IMR-90 (cell line): ENCODE results near the gene CDK13. TPM values are rescaled to one million over a fixed set of nuclear protein-coding genes. Genes with fewer than 3 reads are reported as not detected.

Source experiments
- ATAC-seq: fragments of 200-7000 bp; cut with Tn5 transposase; 2 replicates; pipeline ENCODE4 v1.9.1; 2020; ENCODE audit warnings: low read depth, mild to moderate bottlenecking, moderate library complexity
- BruUV-seq: library from RNA; stranded (reverse); fragments of 400-500 nt; replicated peaks from 2 replicates; lab custom pipeline; 2021; lab: Mats Ljungman, UMichigan
- CTCF ChIA-PET: fragments of 300-600 bp; formaldehyde crosslinking; extraction: SDS; loops from one replicate; lab custom pipeline; 2021; ENCODE audit warnings: antibody characterized with exemption; lab: Yijun Ruan, JAX
- POLR2A ChIA-PET: fragments of 300-600 bp; sonication (Branson Sonifier 250); formaldehyde crosslinking; loops from one replicate; lab custom pipeline; 2022; ENCODE audit warnings: antibody characterized with exemption; ENCODE audit not compliant: unreplicated experiment; lab: Charles Lee
- DNase-seq: peaks from one replicate; pipeline ENCODE4 v3.0.0; 2013
- H2AFZ ChIP-seq: replicated peaks from 2 replicates; pipeline ENCODE3; 2013; ENCODE audit warnings: low read length, mild to moderate bottlenecking; ENCODE audit not compliant: poor library complexity
- H2AK5ac ChIP-seq: 2 replicates; pipeline ENCODE4 v1.6.1; 2013; ENCODE audit warnings: low read depth, low read length, inconsistent platforms
- H2AK9ac ChIP-seq: replicated peaks from 2 replicates; pipeline ENCODE3; 2013; ENCODE audit warnings: mild to moderate bottlenecking, low read depth, low read length, moderate library complexity; ENCODE audit not compliant: poor library complexity
- H2BK120ac ChIP-seq: 2 replicates; pipeline ENCODE4 v1.6.1; 2013; ENCODE audit warnings: low read depth, low read length, inconsistent platforms
- H2BK15ac ChIP-seq: 3 replicates; pipeline ENCODE4 v1.6.1; 2013; ENCODE audit warnings: low read depth, low read length, inconsistent platforms
- H2BK20ac ChIP-seq: 2 replicates; pipeline ENCODE4 v1.6.1; 2013; ENCODE audit warnings: low read depth, mild to moderate bottlenecking, inconsistent platforms, low read length, moderate library complexity
- H2BK5ac ChIP-seq: 2 replicates; pipeline ENCODE4 v1.6.1; 2013; ENCODE audit warnings: mild to moderate bottlenecking, low read depth, low read length, inconsistent platforms; ENCODE audit not compliant: poor library complexity, severe bottlenecking
- H3K14ac ChIP-seq: replicated peaks from 2 replicates; pipeline ENCODE4 v1.6.1; 2013; ENCODE audit warnings: low read depth, low read length, inconsistent platforms
- H3K18ac ChIP-seq: 2 replicates; pipeline ENCODE4 v1.6.1; 2013; ENCODE audit warnings: low read depth, low read length, control low read depth
- H3K23ac ChIP-seq: 2 replicates; pipeline ENCODE4 v1.6.1; 2013; ENCODE audit warnings: low read depth, low read length, inconsistent platforms
- H3K27ac ChIP-seq: 2 replicates; pipeline ENCODE4 v1.5.1; 2013; ENCODE audit warnings: mild to moderate bottlenecking, control low read depth, low read length; ENCODE audit not compliant: insufficient read depth
- H3K27me3 ChIP-seq: 2 replicates; pipeline ENCODE4 v1.6.1; 2013; ENCODE audit warnings: low read length; ENCODE audit not compliant: control insufficient read depth, insufficient read depth
- H3K36me3 ChIP-seq: 2 replicates; pipeline ENCODE4 v1.6.1; 2013; ENCODE audit warnings: low read length, mixed read lengths; ENCODE audit not compliant: control insufficient read depth, insufficient read depth
- H3K4ac ChIP-seq: 2 replicates; pipeline ENCODE4 v1.6.1; 2013; ENCODE audit warnings: low read depth, low read length, inconsistent platforms
- H3K4me1 ChIP-seq: 2 replicates; pipeline ENCODE4 v1.6.1; 2013; ENCODE audit warnings: low read length, mixed read lengths; ENCODE audit not compliant: control insufficient read depth, insufficient read depth
- H3K4me2 ChIP-seq: 2 replicates; pipeline ENCODE4 v1.6.1; 2013; ENCODE audit warnings: low read depth, mild to moderate bottlenecking, control low read depth, low read length, moderate library complexity
- H3K4me3 ChIP-seq: 2 replicates; pipeline ENCODE4 v1.5.1; 2013; ENCODE audit warnings: low read depth, mild to moderate bottlenecking, control low read depth, low read length, moderate library complexity; ENCODE audit not compliant: insufficient read depth
- H3K56ac ChIP-seq: 2 replicates; pipeline ENCODE4 v1.6.1; 2013; ENCODE audit warnings: low read length, inconsistent platforms; ENCODE audit not compliant: insufficient read depth; ENCODE audit errors: extremely low read depth
- H3K79me1 ChIP-seq, 2 experiments: 2 replicates each; pipeline ENCODE4 v1.6.1; 2013; ENCODE audit warnings: low read length in 2 of 2, inconsistent platforms in 1 of 2, low read depth in 1 of 2
- H3K9ac ChIP-seq: 2 replicates; pipeline ENCODE4 v1.6.1; 2013; ENCODE audit warnings: low read depth, low read length, control low read depth
- H3K9me1 ChIP-seq: 2 replicates; pipeline ENCODE4 v1.6.1; 2013; ENCODE audit warnings: low read length, inconsistent platforms; ENCODE audit not compliant: insufficient read depth
- H3K9me3 ChIP-seq: 2 replicates; pipeline ENCODE4 v1.6.1; 2013; ENCODE audit warnings: low read length; ENCODE audit not compliant: control insufficient read depth, insufficient read depth
- H4K20me1 ChIP-seq: 2 replicates; pipeline ENCODE4 v1.6.1; 2013; ENCODE audit warnings: low read length, inconsistent platforms; ENCODE audit not compliant: insufficient read depth
- H4K5ac ChIP-seq: 2 replicates; pipeline ENCODE4 v1.6.1; 2013; ENCODE audit warnings: mild to moderate bottlenecking, low read depth, low read length, control low read depth
- H4K8ac ChIP-seq, 2 experiments: 2 replicates each; pipeline ENCODE4 v1.6.1; 2013; ENCODE audit warnings: low read depth in 2 of 2, low read length in 2 of 2, control low read depth in 1 of 2, inconsistent platforms in 1 of 2
- H4K91ac ChIP-seq: 2 replicates; pipeline ENCODE4 v1.6.1; 2013; ENCODE audit warnings: low read depth, low read length, inconsistent platforms; ENCODE audit not compliant: insufficient read depth
- BHLHE40 ChIP-seq: fragments of 150-350 bp; IDR thresholded peaks from 2 replicates; pipeline ENCODE4 v1.6.1; 2016; ENCODE audit warnings: mild to moderate bottlenecking, low read depth, low read length
- CHD1 ChIP-seq: IDR thresholded peaks from 2 replicates; pipeline ENCODE4 v1.6.1; 2012; ENCODE audit warnings: low read depth, low read length, improper control_type of control experiment
- CTCF ChIP-seq: conservative IDR thresholded peaks from 2 replicates; pipeline ENCODE4 v1.5.1; 2012; ENCODE audit warnings: mild to moderate bottlenecking, low read depth, low read length, improper control_type of control experiment
- ELK1 ChIP-seq: fragments of 150-350 bp; IDR thresholded peaks from 2 replicates; pipeline ENCODE4 v1.6.1; 2016; ENCODE audit warnings: low read depth, mild to moderate bottlenecking, low read length, moderate library complexity, borderline replicate concordance
- MAFK ChIP-seq: IDR thresholded peaks from 2 replicates; pipeline ENCODE4 v1.6.1; 2012; ENCODE audit warnings: low read depth, low read length, improper control_type of control experiment
- MAZ ChIP-seq: IDR thresholded peaks from 2 replicates; pipeline ENCODE4 v1.6.1; 2012; ENCODE audit warnings: low read depth, mild to moderate bottlenecking, low read length, improper control_type of control experiment, moderate library complexity, borderline replicate concordance
- MXI1 ChIP-seq: IDR thresholded peaks from 2 replicates; pipeline ENCODE4 v1.6.1; 2012; ENCODE audit warnings: low read depth, mild to moderate bottlenecking, low read length, moderate library complexity, borderline replicate concordance
- NFE2L2 ChIP-seq: fragments of 150-350 bp; IDR thresholded peaks from 2 replicates; pipeline ENCODE4 v1.6.1; 2016; ENCODE audit warnings: low read depth, mild to moderate bottlenecking, low read length
- POLR2A ChIP-seq: IDR thresholded peaks from 2 replicates; pipeline ENCODE4 v1.6.1; 2012; ENCODE audit warnings: mild to moderate bottlenecking, low read depth, low read length
- RAD21 ChIP-seq: IDR thresholded peaks from 2 replicates; pipeline ENCODE4 v1.6.1; 2012; ENCODE audit warnings: low read length, improper control_type of control experiment
- RCOR1 ChIP-seq: IDR thresholded peaks from 2 replicates; pipeline ENCODE4 v1.6.1; 2012; ENCODE audit warnings: mild to moderate bottlenecking, low read length, improper control_type of control experiment; ENCODE audit not compliant: insufficient replicate concordance
- RFX5 ChIP-seq: IDR thresholded peaks from 2 replicates; pipeline ENCODE4 v1.8.0; 2012; ENCODE audit warnings: low read depth, mild to moderate bottlenecking, low read length, moderate library complexity
- SMC3 ChIP-seq: fragments of 150-350 bp; IDR thresholded peaks from 2 replicates; pipeline ENCODE4 v1.6.1; 2016; ENCODE audit warnings: low read depth, mild to moderate bottlenecking, antibody characterized with exemption, low read length, moderate library complexity
- WGBS, 2 experiments: methylation state at CpG; one replicate each; pipeline versions ENCODE4 v1.1.5 to v1.1.7; 2013; ENCODE audit warnings: missing lambda C conversion rate in 2 of 2; ENCODE audit not compliant: insufficient read length in 1 of 2; ENCODE audit errors: extremely low coverage in 2 of 2; 5-methylcytosine and 5-hydroxymethylcytosine counted together
- dilution Hi-C: fragments of 300-500 bp; cut with HindIII; formaldehyde crosslinking; loops from one replicate; pipeline ENCODE4 v1.14.3; 2018; ENCODE audit warnings: low sequenced_read_pairs; ENCODE audit not compliant: unreplicated experiment
- in situ Hi-C: fragments of 300-500 bp; cut with MboI; formaldehyde crosslinking; loops from 3 replicates; pipeline ENCODE4 v1.14.3; 2019; ENCODE audit warnings: low sequenced_read_pairs, inconsistent platforms, mixed read lengths
- intact Hi-C: fragments of 100-400 bp; cut with micrococcal nuclease; formaldehyde crosslinking; loops from 2 replicates; pipeline ENCODE4 v1.10.0; 2022
- polyA plus RNA-seq, 3 experiments: library from polyadenylated mRNA; depleted of rRNA; stranded (reverse); fragments of >200 nt; gene quantifications; 2 replicates each; pipeline ENCODE4 v1.2.3, GENCODE V29; 2012; ENCODE audit warnings: low replicate concordance in 1 of 3
- total RNA-seq: library from RNA; depleted of rRNA; stranded (reverse); fragments of >200 nt; gene quantifications from 2 replicates; pipeline ENCODE4 v1.2.3, GENCODE V29; 2012
- TF ChIP-seq, protein P1 (sequence below): fragments of 150-350 bp; IDR thresholded peaks from 2 replicates; pipeline ENCODE4 v1.6.1; 2017; ENCODE audit warnings: mild to moderate bottlenecking, antibody characterized with exemption, low read length, low read depth

CDK13 gene
- total and polyA plus RNA-seq, 2 of the 4 experiments (the other 2 are of a cell fraction): 20.1 to 50.4 TPM

- DNase-seq: no peak
- intact Hi-C loops: no loop called here
- CTCF ChIA-PET: no interaction called here
Measured at GRCh38 chr7:39919646-39920045, 30.4 kb upstream of the CDK13 start.

More at GRCh38 chr7:39919646-39920045, 30.4 kb upstream of the CDK13 start:
- H3K79me1 ChIP-seq: no peaks in the 10 kb centered on the region
- H4K20me1 ChIP-seq: no peaks in the 10 kb centered on the region
- H3K4ac ChIP-seq: no peak overlapping the region
- no peak overlapping the region for H2BK15ac ChIP-seq
- no peak overlapping the region for H2AK9ac ChIP-seq
- H3K18ac ChIP-seq: no peak overlapping the region
- no peaks in the 10 kb centered on the region for H3K9me1 ChIP-seq
- H3K27ac ChIP-seq: no peak overlapping the region
- H3K36me3 ChIP-seq: no peaks in the 10 kb centered on the region
- BruUV-seq: no TSS peak
- in situ Hi-C loops (no loop called here), dilution Hi-C loops (no loop called here)
- no CpG with 5 or more reads among the region's 2 CpGs for WGBS, 2 experiments
- H3K27me3 ChIP-seq: peaks cover 22% of the 10 kb centered on the region
- H3K9ac ChIP-seq: no peak overlapping the region
- no peak overlapping the region for H2AK5ac ChIP-seq
- no peaks in the 10 kb centered on the region for H3K9me3 ChIP-seq
- no peak overlapping the region for H2BK5ac ChIP-seq
- POLR2A ChIA-PET: no interaction called here
- no peak overlapping the region for H2BK20ac ChIP-seq
- no peak overlapping the region for H4K8ac ChIP-seq
- no peak overlapping the region for H4K91ac ChIP-seq
- H3K4me3 ChIP-seq: no peak overlapping the region
- no peak overlapping the region for H4K5ac ChIP-seq
- ATAC-seq: no peak
- no peak overlapping the region; the same call in 1 of the 2 replicates for H3K23ac ChIP-seq
- H2BK120ac ChIP-seq: no peak overlapping the region
- H3K14ac ChIP-seq: no peak overlapping the region
- TF ChIP-seq RAD21 (no peak), CTCF (no peak), RFX5 (no peak), MXI1 (no peak), ELK1 (no peak), NFE2L2 (no peak), MAFK (no peak), CHD1 (no peak), MAZ (no peak), SMC3 (no peak), RCOR1 (no peak), POLR2A (no peak), BHLHE40 (no peak)
- TF ChIP-seq, protein P1, sequence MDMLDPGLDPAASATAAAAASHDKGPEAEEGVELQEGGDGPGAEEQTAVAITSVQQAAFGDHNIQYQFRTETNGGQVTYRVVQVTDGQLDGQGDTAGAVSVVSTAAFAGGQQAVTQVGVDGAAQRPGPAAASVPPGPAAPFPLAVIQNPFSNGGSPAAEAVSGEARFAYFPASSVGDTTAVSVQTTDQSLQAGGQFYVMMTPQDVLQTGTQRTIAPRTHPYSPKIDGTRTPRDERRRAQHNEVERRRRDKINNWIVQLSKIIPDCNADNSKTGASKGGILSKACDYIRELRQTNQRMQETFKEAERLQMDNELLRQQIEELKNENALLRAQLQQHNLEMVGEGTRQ: no peak
- H3K4me2 ChIP-seq: no peak overlapping the region
- H3K56ac ChIP-seq: no peak overlapping the region
- H3K4me1 ChIP-seq: no peaks in the 10 kb centered on the region
- no peak overlapping the region for H2AFZ ChIP-seq
